IPS-11a (cell line): Measurements from ENCODE around the gene GPSM1.
"Not testable (repeated sequence)": the region's sequence is repeated elsewhere in the genome, so short reads cannot be mapped to it uniquely, and the experiment has no call there.

Source experiments
- H3K4me3 ChIP-seq: one replicate; pipeline ENCODE4 v1.5.1; 2013; ENCODE audit warnings: low read depth, low read length, control low read depth

GPSM1 gene

DNA sequence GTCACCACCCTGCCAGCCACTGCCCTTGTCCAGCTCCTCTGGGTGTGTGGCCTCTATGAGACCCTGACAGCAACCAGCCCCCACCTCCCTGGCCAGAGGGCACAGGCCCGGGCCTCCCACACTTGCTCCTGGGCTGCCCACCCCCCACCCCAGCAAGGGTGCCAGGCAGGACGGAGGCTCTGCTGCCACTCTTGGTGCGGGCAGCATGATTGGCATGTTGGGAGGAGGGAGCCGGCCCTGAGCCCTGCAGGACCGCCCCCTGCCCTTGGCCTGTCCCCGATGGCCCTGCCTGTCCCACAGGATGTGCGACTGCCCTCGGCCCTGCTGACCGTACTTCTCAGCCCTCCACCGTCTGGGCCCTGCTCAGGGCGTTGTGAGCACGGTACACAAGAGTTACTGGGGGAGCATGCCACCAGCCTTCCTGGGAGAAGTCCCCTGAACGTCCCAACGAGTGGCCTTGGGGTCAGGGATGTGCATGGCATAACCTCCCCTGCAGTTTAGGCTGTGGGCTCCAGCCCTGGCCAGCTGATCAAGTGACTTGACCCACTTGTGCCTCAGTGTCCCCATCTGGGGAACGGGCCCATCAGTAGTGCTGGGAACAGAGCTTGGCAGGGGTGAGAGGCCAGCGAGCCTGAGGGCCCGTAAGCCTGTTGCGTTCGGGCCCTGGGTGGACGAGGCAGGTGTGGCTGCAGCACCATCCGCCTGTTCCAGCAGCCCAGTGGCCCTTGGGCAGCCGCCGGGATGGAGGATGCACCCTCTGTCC is 16.0 kb downstream of the GPSM1 start:
- no peak overlapping the region for H3K4me3 ChIP-seq

DNA sequence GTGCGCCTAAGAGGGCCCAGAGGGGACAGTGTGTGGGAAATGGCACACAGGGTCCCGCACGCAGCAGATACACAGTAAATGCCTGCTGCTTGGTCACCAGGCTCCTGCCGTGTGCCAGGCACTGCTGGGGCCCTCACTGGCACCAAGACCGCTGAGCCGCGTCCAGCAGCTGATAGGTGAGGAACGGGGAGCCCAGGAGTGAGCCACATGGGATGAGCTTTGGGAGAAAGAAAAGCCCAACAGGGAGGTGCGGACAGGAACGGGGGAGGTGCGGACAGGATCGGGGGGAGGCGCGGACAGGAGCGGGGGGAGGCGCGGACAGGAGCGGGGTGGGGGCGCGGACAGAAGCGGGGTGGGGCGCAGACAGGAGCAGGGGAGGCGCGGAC is 16.5 kb downstream of the GPSM1 start:
- no peak overlapping the region for H3K4me3 ChIP-seq

GRCh38 chr9:136344544-136345280 is 17.4 kb downstream of the GPSM1 start:
- H3K4me3 ChIP-seq, result no peak overlapping the region

DNA sequence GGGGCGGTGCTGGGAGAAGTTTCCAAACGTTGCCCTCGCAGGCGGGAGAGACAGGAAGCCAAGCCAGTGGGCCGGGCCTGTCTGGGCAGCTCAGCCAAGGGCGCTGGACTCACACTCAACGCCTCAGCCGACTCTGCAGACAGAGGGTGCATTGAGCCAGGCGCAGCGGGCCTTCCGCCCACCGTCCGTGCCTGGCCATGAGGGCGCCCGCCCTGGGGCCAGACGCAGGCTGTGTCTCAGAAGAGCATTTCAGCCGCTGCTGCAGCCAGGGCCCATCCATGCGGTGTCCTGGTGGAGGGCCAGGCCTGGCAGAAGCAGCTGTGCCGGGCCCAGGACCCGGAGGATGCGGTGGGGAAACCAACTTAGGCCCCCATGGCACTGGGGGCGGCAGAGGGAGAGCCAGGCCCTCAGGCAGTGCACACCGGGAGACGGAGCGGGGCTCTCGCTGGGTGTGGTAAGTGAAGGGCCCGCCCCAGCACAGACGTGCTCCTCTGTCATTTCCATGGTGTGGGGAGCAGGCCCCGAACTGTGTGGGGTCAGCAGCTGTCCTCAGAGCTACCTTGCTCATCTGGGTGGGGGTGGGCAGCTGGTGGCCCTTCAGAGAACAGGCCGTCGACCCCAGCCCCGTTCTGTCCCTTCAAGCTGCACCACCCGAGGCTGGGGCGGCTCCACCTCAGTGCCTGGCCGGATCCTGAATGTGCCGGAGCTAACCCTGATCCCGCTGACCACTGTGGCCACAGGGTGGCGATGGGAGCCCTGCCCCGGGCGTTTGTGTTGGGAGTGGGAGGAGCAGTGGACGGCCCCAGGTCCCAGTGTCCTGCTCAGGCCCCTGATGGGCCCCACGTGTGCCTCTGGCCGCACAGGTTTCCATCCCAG is 18.2 kb downstream of the GPSM1 start:
- H3K4me3 ChIP-seq, result no peak overlapping the region

DNA sequence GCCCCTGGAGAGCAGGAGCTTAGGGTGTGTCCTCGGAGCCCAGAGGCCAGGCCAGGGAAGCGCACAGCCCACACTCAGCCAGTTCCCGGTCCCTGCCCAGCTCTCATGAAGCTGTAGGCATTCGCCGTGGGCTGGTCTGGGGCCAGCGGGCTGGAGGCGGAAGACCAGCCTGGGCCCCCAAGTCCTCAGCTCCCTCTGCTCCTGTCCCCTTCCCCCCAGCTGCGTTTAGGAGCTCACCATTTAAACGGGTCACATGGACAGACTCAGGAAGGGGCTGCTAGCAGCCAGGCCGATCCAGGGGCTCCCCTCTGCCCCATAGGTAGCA is 18.8 kb downstream of the GPSM1 start:
- no peak overlapping the region for H3K4me3 ChIP-seq

GRCh38 chr9:136346927-136347465 is 19.7 kb downstream of the GPSM1 start:
- H3K4me3 ChIP-seq, result no peak overlapping the region

- H3K4me3 ChIP-seq, result no peak overlapping the region
These were observed 20.3 kb downstream of the GPSM1 start for GRCh38 chr9:136347472-136348256.

DNA sequence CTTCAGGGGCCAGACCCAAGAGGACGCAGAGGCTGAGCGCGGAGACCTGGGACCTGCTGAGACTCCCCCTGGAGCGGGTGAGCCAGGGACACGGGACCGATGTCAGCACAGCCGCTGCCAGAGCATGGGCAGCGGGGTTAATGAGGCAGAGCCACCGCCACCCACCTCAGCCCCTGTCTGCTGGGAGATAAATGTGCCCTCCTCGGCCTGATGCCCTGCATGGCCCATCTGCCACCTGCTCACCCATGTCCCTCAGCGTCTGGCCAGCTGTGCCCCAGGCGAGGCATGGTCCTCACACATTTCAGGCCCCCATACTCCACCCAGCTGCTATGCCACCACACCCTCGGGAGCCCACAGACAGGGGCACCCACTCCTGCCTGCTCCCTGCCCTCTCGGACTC is 21.4 kb downstream of the GPSM1 start:
- no peak overlapping the region for H3K4me3 ChIP-seq

DNA sequence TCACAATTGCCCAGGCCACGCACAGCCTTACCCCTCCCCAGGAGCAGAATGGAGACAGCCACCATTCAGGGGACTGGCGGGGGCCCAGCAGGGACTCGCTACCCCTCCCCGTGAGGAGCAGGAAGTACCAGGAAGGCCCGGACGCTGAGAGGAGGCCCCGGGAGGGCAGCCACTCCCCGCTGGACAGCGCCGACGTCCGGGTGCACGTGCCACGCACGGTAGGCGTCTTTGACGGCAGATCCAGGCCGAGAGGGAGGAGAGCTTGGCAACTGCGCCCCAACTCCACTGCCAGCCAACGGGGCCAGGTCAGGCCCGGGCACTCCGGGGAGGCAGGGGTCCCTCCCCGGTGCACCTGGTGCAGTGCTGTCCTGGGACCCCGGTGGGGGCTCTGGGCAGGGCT is 22.2 kb downstream of the GPSM1 start:
- H3K4me3 ChIP-seq, result no peak overlapping the region

- H3K4me3 ChIP-seq, result no peak overlapping the region
These were observed 24.0 kb downstream of the GPSM1 start for GRCh38 chr9:136351252-136351800.

DNA sequence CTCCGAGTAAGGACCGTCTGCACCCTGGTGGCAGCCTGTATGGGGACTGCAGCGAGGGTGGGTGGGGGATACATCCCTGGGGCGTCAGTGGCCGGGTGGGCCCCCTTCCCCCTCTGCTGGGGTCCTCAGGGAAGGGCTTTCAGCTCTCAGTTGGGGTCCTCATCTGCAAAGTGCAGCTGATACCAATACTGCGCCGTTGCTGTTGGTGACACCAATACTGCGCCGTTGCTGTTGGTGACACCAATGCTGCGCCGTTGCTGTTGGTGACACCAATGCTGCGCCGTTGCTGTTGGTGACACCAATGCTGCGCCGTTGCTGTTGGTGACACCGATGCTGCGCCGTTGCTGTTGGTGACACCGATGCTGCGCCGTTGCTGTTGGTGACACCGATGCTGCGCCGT is 24.5 kb downstream of the GPSM1 start:
- not testable (repeated sequence) for H3K4me3 ChIP-seq

- H3K4me3 ChIP-seq, result no peak overlapping the region
These were observed 25.3 kb downstream of the GPSM1 start for GRCh38 chr9:136352682-136353081.

- no peak overlapping the region for H3K4me3 ChIP-seq
These were observed 25.7 kb downstream of the GPSM1 start for GRCh38 chr9:136353088-136353487.

GRCh38 chr9:136353757-136354488 is 26.6 kb downstream of the GPSM1 start:
- H3K4me3 ChIP-seq, result no peak overlapping the region

- H3K4me3 ChIP-seq, result no peak overlapping the region
These were observed 27.3 kb downstream of the GPSM1 start for GRCh38 chr9:136354592-136355085.

GRCh38 chr9:136355616-136356557 is 28.5 kb downstream of the GPSM1 start:
- H3K4me3 ChIP-seq, result no peak overlapping the region

- no peak overlapping the region for H3K4me3 ChIP-seq
These were observed 29.9 kb downstream of the GPSM1 start for GRCh38 chr9:136357202-136357725.

GRCh38 chr9:136358016-136358415 is 30.7 kb downstream of the GPSM1 start:
- H3K4me3 ChIP-seq, result no peak overlapping the region
